Stimulated activated effector memory CD8-positive, alpha-beta T cell treated with anti-CD3 and anti-CD28 coated beads, Interleukin-12 subunit alpha, Interleukin-12 subunit beta, amount 100 ng/mL, for 72 hours (primary cell): ENCODE measurements around the gene MPP1.
A peak's percentile ranks its signal among the peaks of the same experiment; 100 is the strongest.
"Not testable (repeated sequence)": the region's sequence is repeated elsewhere in the genome, so short reads cannot be mapped to it uniquely, and the experiment has no call there.

Experiments
- ATAC-seq: fragments of 150-1000 bp; cut with Tn5 transposase; 2 replicates; pipeline ENCODE4 v1.10.0; 2021
- DNase-seq, 2 donors: peaks; one replicate each; pipeline ENCODE4 v3.0.0; 2021 to 2022; ENCODE audit warnings: low spot score in 2 of 2
- H3K27ac Mint-ChIP-seq: one replicate; pipeline ENCODE4 v1.8.0; 2022; ENCODE audit warnings: mild to moderate bottlenecking, mixed read lengths
- H3K36me3 Mint-ChIP-seq: one replicate; pipeline ENCODE4 v1.8.0; 2022; ENCODE audit warnings: mild to moderate bottlenecking, mixed read lengths
- H3K4me1 Mint-ChIP-seq: one replicate; pipeline ENCODE4 v1.8.0; 2022; ENCODE audit warnings: mixed read lengths
- H3K4me3 Mint-ChIP-seq: one replicate; pipeline ENCODE4 v1.8.0; 2022; ENCODE audit warnings: mild to moderate bottlenecking, mixed read lengths
- H3K9me3 Mint-ChIP-seq: one replicate; pipeline ENCODE4 v1.8.0; 2022; ENCODE audit warnings: mixed read lengths

Gene MPP1

DNA sequence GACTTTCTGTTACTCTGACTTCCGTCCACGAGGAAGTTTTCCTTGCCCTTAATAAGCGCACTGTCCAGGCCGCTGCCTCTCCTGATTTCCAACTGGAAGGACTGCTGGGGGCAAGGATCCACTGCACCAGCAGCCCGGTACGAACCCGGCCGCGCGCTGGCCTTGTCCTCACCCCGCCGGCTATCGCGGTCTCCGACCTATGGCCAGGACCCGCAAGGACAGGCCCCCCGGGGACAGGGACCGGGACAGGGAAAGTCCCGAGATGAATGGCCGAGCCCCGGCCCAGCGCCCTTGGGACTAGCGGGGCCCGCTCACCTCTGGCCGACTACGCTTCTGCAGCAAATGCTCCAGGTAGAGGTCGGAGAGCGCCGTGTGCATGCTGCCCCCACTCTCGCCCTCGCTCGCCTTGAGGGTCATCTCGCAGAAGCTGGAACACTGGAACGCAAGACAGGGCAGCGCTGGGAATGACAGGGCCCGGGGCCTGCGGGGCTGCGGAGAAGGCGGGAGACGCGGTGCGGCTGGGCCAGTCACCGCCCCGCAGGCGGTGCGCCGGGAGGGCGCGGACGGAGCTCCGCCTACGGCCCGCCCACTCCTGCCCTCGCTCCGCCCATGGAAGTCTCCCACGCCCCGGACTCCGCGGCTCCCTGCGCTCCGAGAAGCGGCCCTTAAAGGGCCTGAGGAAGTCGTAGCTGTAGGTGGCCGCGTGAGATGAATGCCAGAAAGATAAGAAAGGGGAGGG is at the start of gene MPP1:
TSS of gene MPP1 (minus strand) at position 529 of the 739 bp plus-strand sequence. CDS start at position 417, 112 bp downstream.
- Mint-ChIP-seq H3K9me3 (no peaks in the 10 kb centered on the region), H3K4me1 (peaks cover 8% of the 10 kb centered on the region), H3K36me3 (no peaks in the 10 kb centered on the region), H3K27ac (no peak within 1 kb of the TSS), H3K4me3 (peak within 1 kb of the TSS; percentile 77)
- ATAC-seq (peak; percentile 85), DNase-seq (peak; percentile 54 to 83)

DNA sequence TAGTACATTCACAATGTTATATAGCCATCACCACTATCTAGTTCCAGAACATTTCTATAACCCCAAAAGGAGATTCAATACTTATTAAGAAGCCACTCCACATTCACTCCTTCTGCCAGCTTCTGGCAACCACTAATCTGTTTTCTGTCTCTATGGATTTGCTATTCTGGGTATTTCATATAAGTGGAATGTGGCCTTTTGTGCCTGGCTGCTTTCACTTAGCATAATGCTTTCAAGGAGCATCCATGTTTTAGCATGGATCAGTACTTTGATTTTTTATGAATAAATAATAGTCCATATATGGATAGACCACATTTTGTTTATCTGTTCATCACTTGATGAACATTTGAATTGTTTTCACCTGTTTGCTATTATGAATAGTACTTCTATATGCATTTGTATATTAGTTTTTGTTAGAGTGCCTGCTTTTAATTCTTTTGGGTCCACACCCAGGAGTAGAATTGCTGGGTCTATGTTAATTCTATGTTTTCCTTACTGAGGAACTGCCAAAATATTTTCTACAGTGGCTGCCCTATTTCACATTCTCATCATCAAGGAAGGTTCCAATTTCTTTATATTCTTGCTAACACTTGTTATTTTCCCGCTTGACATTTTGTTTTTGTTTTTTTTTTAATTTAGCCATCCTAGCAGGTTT is 45.8 kb upstream of the MPP1 start:
- Mint-ChIP-seq H3K9me3 (no peaks in the 10 kb centered on the region), H3K4me1 (no peaks in the 10 kb centered on the region)

DNA sequence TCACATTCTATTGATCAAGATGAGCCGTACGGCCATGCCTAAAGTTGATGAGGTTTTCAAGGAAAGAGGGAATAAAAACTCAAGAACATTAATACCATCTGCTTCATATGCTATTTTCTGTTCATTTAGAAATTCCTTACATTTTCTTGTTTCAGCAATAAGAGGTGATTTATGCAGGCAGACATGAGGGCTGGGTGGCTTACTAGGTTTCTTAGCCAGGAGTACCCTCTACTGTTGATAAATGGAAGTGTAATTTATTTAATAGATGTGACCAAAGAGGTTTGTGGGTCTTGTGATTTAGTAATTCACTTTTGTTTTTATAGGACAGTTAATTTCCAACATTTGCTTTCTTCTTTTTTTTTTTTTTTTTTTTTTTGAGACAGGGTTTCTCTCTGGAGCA is 35.6 kb upstream of the MPP1 start:
- Mint-ChIP-seq H3K36me3 (no peaks in the 10 kb centered on the region), H3K27ac (no peak overlapping the region), H3K4me1 (no peaks in the 10 kb centered on the region), H3K4me3 (no peak overlapping the region), H3K9me3 (no peaks in the 10 kb centered on the region)
- DNase-seq (no peak), ATAC-seq (peak; percentile 48)

More for the DNA sequence above, 45.8 kb upstream of the MPP1 start:
- Mint-ChIP-seq H3K4me3 (no peak overlapping the region), H3K36me3 (peaks cover 9% of the 10 kb centered on the region), H3K27ac (no peak overlapping the region)
- DNase-seq (no peak), ATAC-seq (no peak)

GRCh38 chrX:154836163-154836562 is 30.9 kb upstream of the MPP1 start:
- H3K36me3 Mint-ChIP-seq = no peaks in the 10 kb centered on the region
- DNase-seq (no peak), ATAC-seq (no peak)
- H3K4me3 Mint-ChIP-seq = no peak overlapping the region
- H3K4me1 Mint-ChIP-seq = no peaks in the 10 kb centered on the region
- H3K27ac Mint-ChIP-seq = no peak overlapping the region
- no peaks in the 10 kb centered on the region for H3K9me3 Mint-ChIP-seq

- no peak for ATAC-seq
- DNase-seq = no peak
- Mint-ChIP-seq H3K4me1 (no peaks in the 10 kb centered on the region), H3K27ac (no peak within 1 kb of the TSS), H3K4me3 (no peak within 1 kb of the TSS), H3K9me3 (no peaks in the 10 kb centered on the region), H3K36me3 (no peaks in the 10 kb centered on the region)
These were observed 29.3 kb upstream of the MPP1 start, which contains the start of gene SMIM9 for GRCh38 chrX:154834562-154834961. SMIM9 (minus strand) TSS chrX:154834662; CDS start chrX:154830856, 3,806 bp downstream.

GRCh38 chrX:154833746-154834274 is 28.5 kb upstream of the MPP1 start:
- no peak for ATAC-seq
- no peak overlapping the region for H3K27ac Mint-ChIP-seq
- H3K4me1 Mint-ChIP-seq = no peaks in the 10 kb centered on the region
- H3K9me3 Mint-ChIP-seq = no peaks in the 10 kb centered on the region
- no peak for DNase-seq
- H3K4me3 Mint-ChIP-seq = no peak overlapping the region
- no peaks in the 10 kb centered on the region for H3K36me3 Mint-ChIP-seq

DNA sequence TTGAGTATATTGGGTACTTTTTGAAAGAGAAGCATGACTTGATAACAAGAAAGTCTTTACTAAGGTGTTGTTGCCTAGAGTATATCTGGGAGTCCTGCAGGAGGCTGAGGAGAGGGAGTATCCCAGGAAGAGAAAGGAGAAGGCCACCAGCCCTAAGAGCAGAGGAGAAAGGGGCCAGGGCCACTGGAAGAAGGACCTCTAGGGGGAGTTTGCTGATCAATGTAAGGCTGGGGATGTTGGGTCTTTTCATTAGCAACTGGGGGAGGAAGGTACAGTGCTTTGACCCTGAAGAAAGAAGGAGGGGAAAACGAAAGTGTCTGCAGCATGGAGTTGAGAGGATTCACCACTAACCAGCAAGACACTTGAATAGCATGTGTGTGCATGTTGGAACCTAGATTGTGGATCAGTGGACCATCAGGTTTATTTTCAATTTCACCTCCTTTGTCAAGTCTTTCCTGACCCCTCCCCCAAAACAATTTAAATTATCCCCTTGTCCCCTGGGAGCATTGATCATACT is 24.7 kb upstream of the MPP1 start:
- H3K4me3 Mint-ChIP-seq = no peak overlapping the region
- H3K9me3 Mint-ChIP-seq = no peaks in the 10 kb centered on the region
- DNase-seq (no peak), ATAC-seq (no peak)
- H3K4me1 Mint-ChIP-seq = peaks cover 11% of the 10 kb centered on the region
- no peaks in the 10 kb centered on the region for H3K36me3 Mint-ChIP-seq
- H3K27ac Mint-ChIP-seq = no peak overlapping the region

- no peaks in the 10 kb centered on the region for H3K9me3 Mint-ChIP-seq
These were observed 23.8 kb upstream of the MPP1 start for GRCh38 chrX:154829134-154829533.

GRCh38 chrX:154828016-154828408 is 22.7 kb upstream of the MPP1 start:
- H3K4me1 Mint-ChIP-seq = peaks cover 11% of the 10 kb centered on the region
- no peak overlapping the region for H3K27ac Mint-ChIP-seq
- ATAC-seq (no peak), DNase-seq (no peak)
- no peak overlapping the region for H3K4me3 Mint-ChIP-seq
- no peaks in the 10 kb centered on the region for H3K9me3 Mint-ChIP-seq
- H3K36me3 Mint-ChIP-seq = no peaks in the 10 kb centered on the region

More at GRCh38 chrX:154829134-154829533, 23.8 kb upstream of the MPP1 start:
- H3K36me3 Mint-ChIP-seq = no peaks in the 10 kb centered on the region
- peaks cover 11% of the 10 kb centered on the region for H3K4me1 Mint-ChIP-seq
- no peak for ATAC-seq
- H3K27ac Mint-ChIP-seq = no peak overlapping the region
- no peak overlapping the region for H3K4me3 Mint-ChIP-seq
- no peak for DNase-seq

- no peak for DNase-seq
- H3K4me3 Mint-ChIP-seq = no peak overlapping the region
- H3K4me1 Mint-ChIP-seq = peaks cover 11% of the 10 kb centered on the region
- no peaks in the 10 kb centered on the region for H3K9me3 Mint-ChIP-seq
- H3K36me3 Mint-ChIP-seq = no peaks in the 10 kb centered on the region
- peak overlapping the region; percentile 67 for H3K27ac Mint-ChIP-seq
- ATAC-seq = peak; percentile 59
These were observed 22.1 kb upstream of the MPP1 start for GRCh38 chrX:154827194-154828015.

- not testable (repeated sequence) for H3K36me3 Mint-ChIP-seq, H3K9me3 Mint-ChIP-seq
These were observed 20.3 kb upstream of the MPP1 start for GRCh38 chrX:154825586-154825985.

DNA sequence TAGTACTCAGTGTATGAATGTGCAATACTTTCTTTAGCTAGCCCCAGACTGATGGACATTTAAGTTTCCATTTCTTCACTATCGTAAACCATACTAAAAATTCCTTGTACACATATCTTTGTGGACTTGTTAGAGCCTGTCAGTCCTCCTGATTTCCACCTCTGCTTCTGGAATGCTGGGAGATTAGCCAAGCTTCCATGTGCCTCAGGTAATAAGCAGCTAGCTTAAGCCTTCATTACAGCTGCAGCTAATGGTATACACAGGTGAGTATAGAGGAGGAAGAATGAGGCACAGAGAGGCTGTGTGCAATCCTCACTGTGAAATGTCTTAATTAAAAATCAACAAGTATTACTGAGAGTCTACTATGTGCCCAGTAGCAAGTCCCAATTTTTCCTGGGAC is 19.4 kb upstream of the MPP1 start:
- Mint-ChIP-seq H3K27ac (no peak overlapping the region), H3K4me1 (peaks cover 11% of the 10 kb centered on the region), H3K9me3 (no peaks in the 10 kb centered on the region), H3K36me3 (no peaks in the 10 kb centered on the region), H3K4me3 (no peak overlapping the region)
- ATAC-seq (no peak), DNase-seq (no peak)

More at GRCh38 chrX:154825586-154825985, 20.3 kb upstream of the MPP1 start:
- not testable (repeated sequence) for ATAC-seq, DNase-seq, H3K4me3 Mint-ChIP-seq, H3K27ac Mint-ChIP-seq
- peaks cover 11% of the 10 kb centered on the region for H3K4me1 Mint-ChIP-seq

DNA sequence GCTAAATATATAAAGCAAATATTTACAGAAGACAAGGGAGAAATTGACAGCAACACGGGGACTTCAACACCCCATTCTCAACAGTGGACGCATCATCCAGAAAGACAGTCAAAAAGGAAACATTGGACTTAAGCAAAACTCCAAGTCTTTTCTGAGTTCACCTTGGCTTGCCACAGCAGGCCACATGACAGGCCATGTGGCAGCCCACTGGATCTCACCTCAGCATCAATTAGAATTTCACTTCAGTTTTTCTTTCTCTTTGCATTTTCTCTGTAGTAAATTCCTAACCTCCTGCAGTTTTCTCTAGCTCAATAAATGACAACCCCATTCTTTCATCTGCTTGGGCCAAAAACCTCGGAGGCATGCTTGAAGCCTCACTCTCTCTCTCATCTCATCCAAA is 16.7 kb upstream of the MPP1 start:
- Mint-ChIP-seq H3K4me1 (no peaks in the 10 kb centered on the region), H3K9me3 (no peaks in the 10 kb centered on the region), H3K36me3 (no peaks in the 10 kb centered on the region), H3K4me3 (no peak overlapping the region), H3K27ac (no peak overlapping the region)
- DNase-seq (no peak), ATAC-seq (no peak)

- Mint-ChIP-seq H3K4me1 (no peaks in the 10 kb centered on the region), H3K4me3 (no peak overlapping the region), H3K9me3 (no peaks in the 10 kb centered on the region), H3K36me3 (no peaks in the 10 kb centered on the region), H3K27ac (no peak overlapping the region)
- ATAC-seq (no peak), DNase-seq (no peak)
These were observed 16.2 kb upstream of the MPP1 start for GRCh38 chrX:154821523-154821922.

- ATAC-seq = no peak
- H3K27ac Mint-ChIP-seq = no peak overlapping the region
- H3K9me3 Mint-ChIP-seq = no peaks in the 10 kb centered on the region
- H3K36me3 Mint-ChIP-seq = no peaks in the 10 kb centered on the region
- H3K4me1 Mint-ChIP-seq = no peaks in the 10 kb centered on the region
- no peak for DNase-seq
- no peak overlapping the region for H3K4me3 Mint-ChIP-seq
These were observed 14.6 kb upstream of the MPP1 start for GRCh38 chrX:154819771-154820341.
